NCI-H2081 treated with DMSO at 0.1 percent for 48 hours (cell line): ENCODE data around the gene PANK1.
"Not testable (repeated sequence)": the region's sequence is repeated elsewhere in the genome, so short reads cannot be mapped to it uniquely, and the experiment has no call there.

Experiments used
- DNase-seq: peaks from one replicate; lab custom pipeline; 2025; lab: John Stamatoyannopoulos, UW

Gene PANK1

DNA sequence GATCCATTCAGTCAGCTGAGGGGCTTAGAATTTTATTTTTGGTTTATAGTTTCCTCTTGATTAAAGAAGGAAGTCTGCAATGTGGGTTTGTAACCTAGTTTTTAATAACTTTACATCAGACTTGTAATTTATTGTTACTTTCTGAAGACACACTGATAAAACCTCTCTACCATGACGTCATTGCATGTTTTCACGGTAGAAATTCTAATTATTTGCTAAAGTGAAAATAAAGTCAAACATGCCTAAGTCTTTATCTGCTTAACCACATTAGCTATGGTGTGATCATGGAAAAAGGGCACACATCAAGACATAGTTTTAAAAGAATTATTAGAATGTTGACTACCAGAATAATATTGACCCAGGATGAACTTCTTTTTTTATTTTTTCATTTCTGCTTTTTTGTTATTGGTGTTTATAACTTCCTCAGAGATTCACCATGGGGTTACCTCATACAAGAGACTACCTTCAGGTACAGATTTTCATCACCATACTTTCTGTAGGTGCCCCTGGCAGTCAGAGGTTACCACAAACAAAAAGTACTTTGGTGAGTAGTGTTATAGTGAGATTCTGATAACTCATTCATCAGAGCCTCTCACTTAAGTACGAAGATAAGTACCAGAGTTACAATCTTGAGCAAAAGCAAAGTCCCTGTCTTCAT lies 7.0 kb upstream of the PANK1 start:
- no peak for DNase-seq

DNA sequence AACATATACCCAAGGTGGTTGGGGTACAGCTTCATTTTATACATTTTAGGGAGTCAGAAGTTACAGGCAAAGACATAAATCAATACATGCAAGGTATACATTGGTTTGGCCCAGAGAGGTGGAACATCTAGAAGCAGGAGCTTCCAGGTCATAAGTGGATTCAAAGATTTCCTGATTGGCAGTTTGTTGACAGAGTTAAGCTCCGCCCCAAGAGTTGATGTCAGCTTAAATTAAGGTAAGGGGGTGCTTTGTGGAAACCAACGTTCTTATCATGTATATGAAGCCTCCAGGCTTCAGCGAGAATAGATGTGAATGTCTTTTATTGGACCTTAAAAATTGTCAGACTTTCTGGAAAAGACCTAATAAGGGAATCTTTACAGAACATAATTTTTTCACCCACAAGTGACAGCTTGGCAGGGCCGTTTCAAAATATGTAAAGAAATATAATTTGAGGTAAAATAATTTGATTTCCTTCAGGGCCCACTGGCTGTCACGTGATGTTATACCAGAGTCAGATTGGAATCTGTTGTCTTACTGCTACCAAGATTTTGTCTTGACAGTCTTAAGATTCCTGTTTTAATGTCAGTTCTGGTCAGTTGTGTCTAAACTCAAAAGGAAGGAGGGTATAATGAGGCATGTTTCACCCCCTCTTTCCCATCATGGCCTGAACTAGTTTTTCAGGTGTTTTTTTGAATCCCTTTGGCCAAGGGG lies 6.3 kb upstream of the PANK1 start:
- DNase-seq: no peak

DNA sequence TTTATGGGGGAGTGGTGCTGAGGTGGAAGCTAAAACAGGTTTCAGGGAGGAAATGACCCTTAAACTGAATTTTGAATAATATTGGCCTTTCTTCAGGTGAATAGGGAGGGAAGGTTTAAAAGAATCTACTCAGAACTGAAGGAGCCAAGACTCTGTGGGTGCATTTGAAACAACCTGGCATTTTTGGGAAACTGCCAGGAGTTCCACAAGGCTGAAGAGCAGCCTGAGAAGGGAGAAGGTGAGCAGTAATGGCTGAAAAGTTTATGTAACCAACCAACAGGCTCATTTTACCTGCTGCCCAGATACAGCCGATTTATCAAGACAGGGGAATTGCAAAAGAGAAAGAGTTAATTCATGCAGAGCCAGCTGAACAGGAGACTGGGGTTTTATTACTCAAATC lies 4.0 kb upstream of the PANK1 start:
- no peak for DNase-seq

DNA sequence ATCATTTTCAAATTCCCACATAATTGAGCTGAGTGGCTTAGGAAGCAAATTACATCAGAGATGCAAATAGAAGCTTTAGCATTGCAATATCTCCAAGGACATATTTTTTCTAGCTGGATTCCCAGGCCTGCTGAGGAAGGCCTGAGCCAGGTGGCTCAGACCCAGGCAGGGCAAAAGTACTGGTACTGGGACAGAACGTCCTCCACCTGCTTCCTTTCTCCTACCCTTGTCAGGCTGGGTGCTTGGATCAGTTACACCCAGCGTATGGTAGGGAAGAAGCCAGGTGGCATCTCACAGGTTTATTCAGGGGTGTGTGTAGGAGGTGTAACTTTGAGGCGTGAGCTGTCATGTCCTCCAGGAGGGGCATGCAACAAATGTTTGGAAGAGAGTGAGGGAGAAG lies 3.0 kb upstream of the PANK1 start:
- no peak for DNase-seq

- no peak for DNase-seq
Measured at GRCh38 chr10:89646889-89647657, 2.0 kb upstream of the PANK1 start.

- no peak for DNase-seq
Measured at GRCh38 chr10:89645742-89646172, 715 bp upstream of the PANK1 start.

- no peak for DNase-seq
Measured at GRCh38 chr10:89644691-89644966, 413 bp downstream of the PANK1 start.

GRCh38 chr10:89643812-89644690 lies 991 bp downstream of the PANK1 start:
- peak; percentile 88 for DNase-seq

DNA sequence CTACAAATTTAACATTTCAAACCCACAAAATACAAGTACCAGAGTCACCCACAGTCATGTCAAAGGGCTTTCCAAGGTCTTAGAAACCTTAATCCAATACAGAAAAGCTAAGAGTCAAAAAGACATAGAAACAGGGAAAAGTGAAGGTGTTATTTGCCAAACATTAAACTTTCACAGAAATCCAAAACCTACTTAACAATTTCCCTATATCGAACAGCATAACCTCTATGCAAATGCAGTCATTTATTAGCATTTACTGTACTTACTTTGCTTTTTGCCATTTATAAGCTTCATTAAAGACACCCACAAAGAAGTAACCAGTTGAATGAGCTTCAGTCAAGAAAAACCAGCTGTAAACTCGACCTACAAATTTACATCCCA lies 1.6 kb downstream of the PANK1 start:
- DNase-seq: no peak

GRCh38 chr10:89642193-89642592 lies 2.8 kb downstream of the PANK1 start:
- DNase-seq: no peak

DNA sequence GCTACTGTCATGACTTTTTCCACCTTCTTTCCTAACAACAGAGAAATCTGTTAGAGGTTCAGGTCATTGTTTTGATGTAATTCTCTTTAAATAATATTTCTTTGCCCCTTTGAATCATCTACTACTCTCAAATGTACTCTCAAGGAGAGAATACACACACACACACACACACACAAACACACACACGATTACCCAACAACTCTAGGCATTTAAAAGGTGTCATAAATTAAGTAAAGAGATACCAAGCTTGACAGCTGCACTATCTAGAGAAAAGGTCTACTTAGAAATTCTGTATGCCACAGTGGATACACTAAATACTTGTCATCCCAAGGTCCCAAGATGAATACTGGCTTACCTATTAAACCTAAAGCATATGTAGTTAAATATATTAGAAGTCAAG lies 4.8 kb downstream of the PANK1 start:
- DNase-seq: no peak

DNA sequence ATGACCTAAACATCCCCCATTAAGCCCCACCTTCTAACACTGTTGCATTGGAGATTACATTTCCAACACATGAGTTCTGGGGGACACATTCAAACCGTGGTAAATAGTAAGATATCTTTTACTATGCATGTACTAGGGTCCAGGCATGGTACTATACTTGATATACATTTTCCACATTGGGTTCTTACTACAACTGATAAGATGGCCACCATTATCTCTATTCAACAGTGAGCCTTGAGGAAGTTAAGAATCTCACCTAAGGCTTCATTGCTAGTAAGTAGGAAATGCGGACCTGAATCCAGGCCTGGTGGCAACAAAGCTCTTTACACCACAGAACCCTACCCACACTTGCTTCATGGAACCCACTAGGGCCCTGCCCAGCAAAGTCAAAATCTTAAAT lies 5.7 kb downstream of the PANK1 start:
- DNase-seq: no peak

DNA sequence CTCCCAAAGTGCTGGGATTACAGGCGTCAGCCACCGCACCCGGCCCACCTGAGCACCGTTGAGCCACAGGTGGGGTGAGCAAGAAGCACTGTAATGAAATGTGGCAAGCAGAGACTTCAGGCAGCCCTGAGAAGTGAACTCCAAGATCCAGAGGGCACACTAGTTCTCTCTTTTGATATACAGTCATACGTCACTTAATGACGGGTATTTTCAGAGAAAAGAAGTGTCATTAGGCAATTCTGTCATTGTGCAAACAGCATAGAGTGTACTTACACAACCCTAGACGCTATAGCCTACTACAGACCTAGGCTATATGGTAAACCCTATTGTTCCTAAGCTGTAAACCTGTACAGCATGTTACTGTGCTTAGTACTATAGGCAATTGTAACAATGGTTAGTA lies 7.9 kb downstream of the PANK1 start:
- DNase-seq: no peak

DNA sequence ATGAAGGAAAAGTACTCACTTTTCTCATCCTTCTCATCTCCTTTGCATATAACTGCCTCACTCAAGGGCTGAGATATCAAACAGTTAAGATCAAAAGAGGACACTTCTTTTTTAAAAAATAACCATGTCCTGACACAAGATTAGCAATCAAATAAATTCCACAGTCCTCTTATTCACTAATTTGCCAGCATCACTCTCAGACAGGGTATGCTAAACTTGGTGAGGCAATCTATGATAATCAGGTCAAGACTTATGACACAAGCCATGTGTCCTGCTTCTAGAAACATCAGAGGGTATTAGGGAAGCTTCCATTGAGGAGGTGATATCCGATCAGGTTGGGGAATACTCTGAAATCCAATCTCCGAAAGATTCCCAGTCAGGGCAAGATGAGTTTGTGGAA lies 10.4 kb downstream of the PANK1 start:
- DNase-seq: no peak

- no peak for DNase-seq
Measured at GRCh38 chr10:89633484-89633883, 11.6 kb downstream of the PANK1 start.

DNA sequence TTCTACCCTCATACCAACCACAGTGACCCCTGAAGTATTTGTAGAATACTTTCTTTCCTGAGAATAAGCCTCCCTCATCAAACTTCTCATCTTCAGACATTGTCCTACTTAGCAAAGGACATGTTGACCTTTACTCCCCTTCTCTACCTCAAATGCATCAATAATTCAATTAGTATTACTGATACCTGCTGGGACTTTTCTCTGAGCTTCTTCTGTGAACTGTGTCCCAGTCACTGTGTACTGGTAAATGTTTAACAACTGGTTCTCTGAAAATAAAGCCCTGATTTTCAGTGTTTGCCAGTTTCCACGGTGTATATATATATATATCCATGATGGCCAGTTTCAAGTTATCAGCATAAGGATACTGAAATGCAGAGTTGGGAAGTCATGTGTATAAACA lies 12.2 kb downstream of the PANK1 start:
- no peak for DNase-seq

DNA sequence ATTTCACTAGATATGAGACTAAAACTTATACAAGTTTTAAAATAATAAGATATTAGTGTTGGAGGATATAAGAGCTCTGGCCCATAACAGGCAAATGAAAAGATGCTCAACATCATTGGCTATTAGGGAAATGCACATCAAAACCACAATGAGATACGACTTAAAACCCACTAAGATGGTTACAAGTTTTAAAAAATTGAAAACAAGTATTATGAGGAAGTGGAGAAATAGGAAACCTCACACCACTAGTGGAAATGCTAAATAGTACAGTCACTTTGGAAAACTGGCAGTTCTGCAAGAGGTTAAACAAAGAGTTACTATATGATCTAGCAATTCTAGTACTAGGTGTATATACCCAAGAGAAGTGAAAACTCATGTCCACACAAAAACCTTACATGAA lies 17.2 kb downstream of the PANK1 start:
- no peak for DNase-seq

GRCh38 chr10:89625041-89625765 lies 19.8 kb downstream of the PANK1 start:
- DNase-seq: no peak

GRCh38 chr10:89624020-89624419 lies 21.0 kb downstream of the PANK1 start:
- DNase-seq: no peak

GRCh38 chr10:89622151-89622550 lies 22.9 kb downstream of the PANK1 start:
- no peak for DNase-seq

DNA sequence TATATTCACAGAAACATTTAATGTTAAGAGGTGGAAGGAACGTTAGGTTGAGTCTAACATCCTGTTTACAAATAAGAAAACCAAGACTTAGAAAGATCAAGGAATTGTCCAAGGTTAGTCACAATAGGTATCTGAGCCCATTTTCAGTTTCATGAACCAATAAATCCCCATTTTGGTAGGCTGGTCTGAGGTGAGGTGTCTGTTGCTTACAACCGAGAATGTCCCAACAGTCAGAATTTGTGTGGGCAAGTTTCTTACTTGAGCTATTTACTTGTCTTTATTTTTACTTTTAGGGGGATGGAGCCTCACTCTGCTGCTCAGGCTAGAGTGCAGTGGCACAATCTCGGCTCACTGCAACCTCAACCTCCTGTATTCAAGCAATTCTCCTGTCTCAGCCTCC lies 23.6 kb downstream of the PANK1 start:
- DNase-seq: no peak

DNA sequence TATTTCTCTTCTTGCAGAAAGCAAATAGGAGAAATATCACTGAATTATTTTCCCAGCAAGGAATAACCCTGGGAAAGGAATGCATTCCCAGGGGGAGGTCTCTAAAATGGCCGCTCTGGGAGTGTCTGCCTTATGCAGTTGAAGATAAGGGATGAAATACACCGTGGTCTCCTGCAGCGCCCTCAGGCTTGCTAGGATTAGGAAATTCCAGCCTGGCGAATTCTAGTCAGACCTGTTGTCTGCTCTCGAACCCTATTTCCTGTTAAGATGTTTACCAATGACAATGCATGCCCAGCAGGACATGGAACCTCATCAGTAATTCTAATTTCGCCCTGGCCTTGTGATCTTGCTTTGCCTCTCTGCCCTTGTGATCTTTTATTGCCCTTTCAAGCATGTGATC lies 24.7 kb downstream of the PANK1 start:
- not testable (repeated sequence) for DNase-seq
